Glutamatergic neuron (in vitro differentiated cells): Measurements from ENCODE around the gene JDP2. TPM values are rescaled to one million over a fixed set of nuclear protein-coding genes. Genes with fewer than 3 reads are reported as not detected.

Experiments
- DNase-seq: peaks from one replicate; pipeline ENCODE4 v3.0.0; 2022
- H3K27ac Mint-ChIP-seq: one replicate; pipeline ENCODE4 v1.8.0; 2020; ENCODE audit warnings: mild to moderate bottlenecking, mixed read lengths, inconsistent platforms; ENCODE audit not compliant: unreplicated experiment
- H3K27me3 Mint-ChIP-seq: one replicate; pipeline ENCODE4 v1.8.0; 2020; ENCODE audit warnings: mild to moderate bottlenecking, moderate library complexity, mixed read lengths, inconsistent platforms; ENCODE audit not compliant: unreplicated experiment
- H3K36me3 Mint-ChIP-seq: one replicate; pipeline ENCODE4 v1.8.0; 2020; ENCODE audit warnings: mild to moderate bottlenecking, mixed read lengths, inconsistent platforms; ENCODE audit not compliant: unreplicated experiment
- H3K4me1 Mint-ChIP-seq: one replicate; pipeline ENCODE4 v1.8.0; 2020; ENCODE audit warnings: mild to moderate bottlenecking, low read depth, mixed read lengths, inconsistent platforms; ENCODE audit not compliant: unreplicated experiment
- H3K4me3 Mint-ChIP-seq: one replicate; pipeline ENCODE4 v1.8.0; 2020; ENCODE audit warnings: mild to moderate bottlenecking, mixed read lengths, inconsistent platforms; ENCODE audit not compliant: unreplicated experiment
- H3K9me3 Mint-ChIP-seq: one replicate; pipeline ENCODE4 v1.8.0; 2020; ENCODE audit warnings: mild to moderate bottlenecking, moderate library complexity, mixed read lengths, inconsistent platforms; ENCODE audit not compliant: unreplicated experiment
- CTCF ChIP-seq: fragments of 200-600 bp; sonication (generic); IDR thresholded peaks from one replicate; pipeline ENCODE4 v1.5.0; 2021; ENCODE audit not compliant: partially characterized antibody, unreplicated experiment
- total RNA-seq: library from RNA; stranded (reverse); fragmentation: NEBNext Ultra II Directional; extraction: Animal tissue kit (Norgen Biotek cat#: 25700); gene quantifications from one replicate; pipeline ENCODE4 v1.2.1, GENCODE V29; 2021; ENCODE audit not compliant: unreplicated experiment

Gene JDP2
- total RNA-seq, 1 donor from 2014 or later, result 5.7 TPM

DNA sequence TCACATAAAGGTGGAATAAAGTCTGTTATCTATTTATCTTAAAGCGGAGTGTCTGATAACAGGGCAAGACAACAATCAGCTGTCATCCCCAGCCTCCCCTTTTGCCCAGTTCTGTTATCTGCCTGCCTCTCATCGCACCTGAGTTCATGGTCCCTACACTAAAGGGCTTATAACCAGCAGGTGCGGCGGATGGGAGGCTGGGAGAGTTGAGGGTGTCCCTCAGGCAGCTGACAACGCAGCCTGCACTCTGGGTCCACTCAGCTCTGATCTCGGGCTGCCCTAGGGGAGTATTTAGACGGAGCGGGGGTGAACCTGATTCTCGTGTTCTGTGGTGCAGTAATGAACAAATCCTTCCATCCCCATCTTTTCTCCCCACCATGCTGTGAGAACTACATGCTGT, 34.0 kb upstream of the JDP2 start:
- H3K36me3 Mint-ChIP-seq, result peaks cover 15% of the 10 kb centered on the region
- DNase-seq, result no peak
- H3K27ac Mint-ChIP-seq, result no peak overlapping the region
- no peak overlapping the region for H3K4me3 Mint-ChIP-seq
- no peak for TF ChIP-seq CTCF
- H3K9me3 Mint-ChIP-seq, result peaks cover 6% of the 10 kb centered on the region
- H3K4me1 Mint-ChIP-seq, result peaks cover 5% of the 10 kb centered on the region
- no peaks in the 10 kb centered on the region for H3K27me3 Mint-ChIP-seq

DNA sequence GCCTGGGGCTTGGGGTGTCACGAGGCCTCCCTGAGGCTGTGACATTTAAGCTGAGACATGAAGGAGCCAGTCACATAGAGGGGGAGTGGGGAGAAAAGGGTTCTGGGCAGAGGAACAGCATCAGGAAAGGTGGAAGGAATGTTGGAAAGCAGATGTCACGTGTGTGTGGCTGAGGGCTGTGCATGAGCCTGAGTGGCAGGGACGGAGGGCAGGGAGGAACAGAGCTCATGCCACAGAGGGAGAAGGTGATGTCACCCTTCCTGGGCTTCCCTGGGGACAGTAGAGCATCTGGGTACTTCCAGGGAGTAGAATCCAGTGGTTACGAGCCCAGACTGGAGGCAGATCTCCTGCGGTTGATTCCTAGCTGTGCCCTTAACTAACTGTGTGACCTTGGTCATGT, 32.0 kb upstream of the JDP2 start:
- H3K4me3 Mint-ChIP-seq, result peak overlapping the region; percentile 5
- H3K9me3 Mint-ChIP-seq, result peaks cover 4% of the 10 kb centered on the region
- H3K27me3 Mint-ChIP-seq, result no peaks in the 10 kb centered on the region
- TF ChIP-seq CTCF, result no peak
- DNase-seq, result no peak
- peaks cover 7% of the 10 kb centered on the region for H3K4me1 Mint-ChIP-seq
- H3K36me3 Mint-ChIP-seq, result peaks cover 21% of the 10 kb centered on the region
- H3K27ac Mint-ChIP-seq, result peak overlapping the region; percentile 11

- Mint-ChIP-seq H3K36me3 (peaks cover 21% of the 10 kb centered on the region), H3K4me1 (peaks cover 7% of the 10 kb centered on the region)
Observed at GRCh38 chr14:75399321-75399720, 28.5 kb upstream of the JDP2 start.

GRCh38 chr14:75399843-75400775, 27.7 kb upstream of the JDP2 start:
- no peak for TF ChIP-seq CTCF
- H3K9me3 Mint-ChIP-seq, result peaks cover 4% of the 10 kb centered on the region
- peaks cover 2% of the 10 kb centered on the region for H3K27me3 Mint-ChIP-seq
- H3K27ac Mint-ChIP-seq, result no peak overlapping the region
- peaks cover 7% of the 10 kb centered on the region for H3K4me1 Mint-ChIP-seq
- no peak for DNase-seq
- peaks cover 21% of the 10 kb centered on the region for H3K36me3 Mint-ChIP-seq
- no peak overlapping the region for H3K4me3 Mint-ChIP-seq

More at GRCh38 chr14:75399321-75399720, 28.5 kb upstream of the JDP2 start:
- Mint-ChIP-seq H3K4me3 (no peak overlapping the region), H3K9me3 (peaks cover 4% of the 10 kb centered on the region), H3K27ac (no peak overlapping the region), H3K27me3 (peaks cover 2% of the 10 kb centered on the region)
- DNase-seq, result no peak
- no peak for TF ChIP-seq CTCF

GRCh38 chr14:75401361-75401760, 26.5 kb upstream of the JDP2 start:
- no peak overlapping the region for H3K4me3 Mint-ChIP-seq
- H3K9me3 Mint-ChIP-seq, result peaks cover 2% of the 10 kb centered on the region
- no peak for DNase-seq

More at GRCh38 chr14:75401361-75401760, 26.5 kb upstream of the JDP2 start:
- H3K27ac Mint-ChIP-seq, result no peak overlapping the region
- peaks cover 13% of the 10 kb centered on the region for H3K36me3 Mint-ChIP-seq
- peaks cover 2% of the 10 kb centered on the region for H3K27me3 Mint-ChIP-seq
- TF ChIP-seq CTCF, result no peak
- H3K4me1 Mint-ChIP-seq, result peaks cover 2% of the 10 kb centered on the region
